Measurements from ENCODE around the gene GIPC2.
"Not testable (repeated sequence)": the region's sequence is repeated elsewhere in the genome, so short reads cannot be mapped to it uniquely, and the experiment has no call there.

GIPC2 gene

GRCh38 chr1:78047106-78047505 lies 1.3 kb downstream of the GIPC2 start:
- DNase-seq, result no peak
- no peak for TF ChIP-seq GATA1 (IDR thresholded peaks at IDR 0.05; ENCODE audit: low read depth, low read length)
- no peak for TF ChIP-seq POLR2A (IDR thresholded peaks at IDR 0.05; ENCODE audit: low read length)

- TF ChIP-seq GATA1 (IDR thresholded peaks at IDR 0.05; ENCODE audit: low read depth, low read length) (no peak), POLR2A (IDR thresholded peaks at IDR 0.05; ENCODE audit: low read length) (no peak)
- no peak for DNase-seq
Observed at GRCh38 chr1:78047631-78048030, 1.9 kb downstream of the GIPC2 start.

GRCh38 chr1:78048446-78048845 lies 2.7 kb downstream of the GIPC2 start:
- DNase-seq, result no peak

GRCh38 chr1:78049396-78049795 lies 3.6 kb downstream of the GIPC2 start:
- TF ChIP-seq POLR2A (IDR thresholded peaks at IDR 0.05; ENCODE audit: low read length) (no peak), GATA1 (IDR thresholded peaks at IDR 0.05; ENCODE audit: low read depth, low read length) (no peak)
- no peak for DNase-seq

More at GRCh38 chr1:78048446-78048845, 2.7 kb downstream of the GIPC2 start:
- TF ChIP-seq GATA1 (IDR thresholded peaks at IDR 0.05; ENCODE audit: low read depth, low read length) (no peak), POLR2A (IDR thresholded peaks at IDR 0.05; ENCODE audit: low read length) (no peak)

GRCh38 chr1:78051005-78051404 lies 5.2 kb downstream of the GIPC2 start:
- DNase-seq, result no peak
- no peak for TF ChIP-seq POLR2A (IDR thresholded peaks at IDR 0.05; ENCODE audit: low read length)
- TF ChIP-seq GATA1 (IDR thresholded peaks at IDR 0.05; ENCODE audit: low read depth, low read length), result no peak

GRCh38 chr1:78052685-78053405 lies 7.1 kb downstream of the GIPC2 start:
- TF ChIP-seq GATA1 (IDR thresholded peaks at IDR 0.05; ENCODE audit: low read depth, low read length) (no peak), POLR2A (IDR thresholded peaks at IDR 0.05; ENCODE audit: low read length) (no peak)
- DNase-seq, result peak; percentile 51 to 69

- no peak for DNase-seq
- TF ChIP-seq POLR2A (IDR thresholded peaks at IDR 0.05; ENCODE audit: low read length), result no peak
- TF ChIP-seq GATA1 (IDR thresholded peaks at IDR 0.05; ENCODE audit: low read depth, low read length), result no peak
Observed at GRCh38 chr1:78053498-78053897, 7.7 kb downstream of the GIPC2 start.

GRCh38 chr1:78054559-78054958 lies 8.8 kb downstream of the GIPC2 start:
- no peak for TF ChIP-seq POLR2A (IDR thresholded peaks at IDR 0.05; ENCODE audit: low read length)
- TF ChIP-seq GATA1 (IDR thresholded peaks at IDR 0.05; ENCODE audit: low read depth, low read length), result no peak
- no peak for DNase-seq

- no peak for DNase-seq
Observed at GRCh38 chr1:78054972-78055371, 9.2 kb downstream of the GIPC2 start.

GRCh38 chr1:78055565-78056132 lies 9.9 kb downstream of the GIPC2 start:
- TF ChIP-seq POLR2A (IDR thresholded peaks at IDR 0.05; ENCODE audit: low read length), result no peak
- DNase-seq, result no peak

More at GRCh38 chr1:78054972-78055371, 9.2 kb downstream of the GIPC2 start:
- TF ChIP-seq GATA1 (IDR thresholded peaks at IDR 0.05; ENCODE audit: low read depth, low read length) (no peak), POLR2A (IDR thresholded peaks at IDR 0.05; ENCODE audit: low read length) (no peak)

- no peak for DNase-seq
Observed at GRCh38 chr1:78058670-78059069, 12.9 kb downstream of the GIPC2 start.

GRCh38 chr1:78060857-78061563 lies 15.2 kb downstream of the GIPC2 start:
- TF ChIP-seq GATA1 (IDR thresholded peaks at IDR 0.05; ENCODE audit: low read depth, low read length) (no peak), POLR2A (IDR thresholded peaks at IDR 0.05; ENCODE audit: low read length) (no peak)
- DNase-seq, result no peak

More at GRCh38 chr1:78058670-78059069, 12.9 kb downstream of the GIPC2 start:
- no peak for TF ChIP-seq GATA1 (IDR thresholded peaks at IDR 0.05; ENCODE audit: low read depth, low read length)
- TF ChIP-seq POLR2A (IDR thresholded peaks at IDR 0.05; ENCODE audit: low read length), result no peak

GRCh38 chr1:78061825-78062523 lies 16.2 kb downstream of the GIPC2 start:
- DNase-seq, result no peak
- TF ChIP-seq POLR2A (IDR thresholded peaks at IDR 0.05; ENCODE audit: low read length) (no peak), GATA1 (IDR thresholded peaks at IDR 0.05; ENCODE audit: low read depth, low read length) (no peak)

- DNase-seq, result not testable (repeated sequence)
Observed at GRCh38 chr1:78064886-78065285, 19.1 kb downstream of the GIPC2 start.
